ENCODE results near the gene PRG3. TPM values are rescaled to one million over a fixed set of nuclear protein-coding genes. Genes with fewer than 3 reads are reported as not detected.

The PRG3 gene
- total and polyA plus RNA-seq, 4 donors, result 0.55 to 1.1 TPM; not detected in 2

- peaks cover 17% of the 10 kb centered on the region for H3K4me1 ChIP-seq (ENCODE audit: control insufficient read depth, insufficient read depth, low read length)
- 80% methylated on average over 6 of the region's 6 CpGs for WGBS (ENCODE audit: insufficient coverage)
- no peak overlapping the region for H3K27ac ChIP-seq (ENCODE audit: low read depth, low read length)
- H3K27me3 ChIP-seq (ENCODE audit: control insufficient read depth, insufficient read depth, low read length), result no peaks in the 10 kb centered on the region
- no peaks in the 10 kb centered on the region for H3K9me3 ChIP-seq (ENCODE audit: control insufficient read depth, insufficient read depth, low read length)
- no peak for DNase-seq (ENCODE audit: low read depth in 4 of 6, low spot score in 6 of 6)
- no peak overlapping the region for H3K4me3 ChIP-seq (ENCODE audit: low read depth, low read length)
- no peaks in the 10 kb centered on the region for H3K36me3 ChIP-seq (ENCODE audit: control insufficient read depth, insufficient read depth, low read length)
Observed at GRCh38 chr11:57354699-57355098, 26.3 kb downstream of the PRG3 start.

DNA sequence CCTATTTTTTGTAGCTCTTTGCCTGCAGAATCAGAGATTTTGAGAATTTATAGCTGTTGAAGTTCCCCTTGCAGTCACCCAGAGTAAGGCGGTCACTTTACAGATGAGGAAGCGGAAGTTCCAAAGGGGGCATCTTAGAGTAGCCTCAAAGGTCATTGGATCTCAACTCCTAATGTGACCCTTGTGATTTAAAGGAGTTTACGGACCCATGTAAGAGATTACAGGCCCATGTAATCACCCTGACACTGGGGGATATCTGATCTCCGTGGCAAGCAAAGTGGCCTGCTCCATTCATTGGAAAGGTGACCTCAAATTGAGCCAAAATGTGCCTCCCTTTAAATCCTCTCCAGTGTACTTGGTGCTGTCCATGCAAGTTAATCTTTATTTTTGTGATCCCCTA is 27.1 kb downstream of the PRG3 start:
- no peak for DNase-seq (ENCODE audit: low read depth in 4 of 6, low spot score in 6 of 6)
- Histone ChIP-seq H3K9me3 (ENCODE audit: control insufficient read depth, insufficient read depth, low read length) (no peaks in the 10 kb centered on the region), H3K4me1 (ENCODE audit: control insufficient read depth, insufficient read depth, low read length) (peaks cover 12% of the 10 kb centered on the region), H3K36me3 (ENCODE audit: control insufficient read depth, insufficient read depth, low read length) (no peaks in the 10 kb centered on the region), H3K4me3 (ENCODE audit: low read depth, low read length) (no peak overlapping the region), H3K27ac (ENCODE audit: low read depth, low read length) (no peak overlapping the region), H3K27me3 (ENCODE audit: control insufficient read depth, insufficient read depth, low read length) (no peaks in the 10 kb centered on the region)
- WGBS (ENCODE audit: insufficient coverage), result 23% methylated on average over 2 of the region's 4 CpGs

DNA sequence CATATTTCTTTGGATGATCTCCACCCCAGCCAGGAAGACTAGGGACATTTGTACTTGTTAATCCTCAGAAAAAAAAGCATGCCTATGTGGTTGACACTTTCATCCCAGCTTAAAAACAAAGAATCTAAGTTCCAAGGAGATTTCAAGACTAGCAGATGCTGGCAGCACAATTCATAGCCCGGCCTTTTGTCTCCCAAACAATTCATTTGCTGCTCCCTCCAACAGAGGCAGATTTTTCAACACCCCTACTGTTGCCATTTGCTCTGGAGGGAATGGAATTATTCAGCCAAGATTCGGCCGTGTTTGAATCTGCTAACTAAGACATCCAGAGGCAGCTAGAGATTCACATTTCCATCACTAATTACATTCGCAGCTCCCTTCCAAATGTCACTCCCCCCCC is 27.5 kb downstream of the PRG3 start:
- Histone ChIP-seq H3K4me3 (ENCODE audit: low read depth, low read length) (no peak overlapping the region), H3K4me1 (ENCODE audit: control insufficient read depth, insufficient read depth, low read length) (peaks cover 11% of the 10 kb centered on the region), H3K27me3 (ENCODE audit: control insufficient read depth, insufficient read depth, low read length) (no peaks in the 10 kb centered on the region), H3K27ac (ENCODE audit: low read depth, low read length) (no peak overlapping the region), H3K36me3 (ENCODE audit: control insufficient read depth, insufficient read depth, low read length) (no peaks in the 10 kb centered on the region), H3K9me3 (ENCODE audit: control insufficient read depth, insufficient read depth, low read length) (no peaks in the 10 kb centered on the region)
- DNase-seq (ENCODE audit: low read depth in 4 of 6, low spot score in 6 of 6), result peak in 2 of 6 donors; percentile 41 to 72
- WGBS (ENCODE audit: insufficient coverage), result 17% methylated on average over 3 of the region's 4 CpGs

DNA sequence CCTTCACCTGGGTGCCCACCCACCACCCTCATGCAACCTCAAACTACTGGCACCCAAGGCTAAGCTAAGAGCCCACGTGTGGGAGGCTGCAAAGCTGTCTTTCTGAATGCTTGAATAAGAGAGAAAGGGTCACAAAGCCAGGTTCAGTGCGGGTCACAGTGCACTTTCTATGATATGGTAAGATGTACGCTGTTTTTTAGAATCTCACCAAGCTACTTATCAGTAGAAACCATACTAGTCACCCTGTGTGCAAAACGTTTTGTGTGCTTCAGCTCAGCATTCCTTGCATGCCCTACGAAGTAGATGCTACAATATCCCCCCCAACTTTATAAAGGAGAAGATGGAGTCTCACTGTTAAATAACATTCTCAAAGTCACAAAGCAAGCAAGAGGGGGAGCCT is 27.9 kb downstream of the PRG3 start:
- Histone ChIP-seq H3K4me1 (ENCODE audit: control insufficient read depth, insufficient read depth, low read length) (peaks cover 11% of the 10 kb centered on the region), H3K4me3 (ENCODE audit: low read depth, low read length) (no peak overlapping the region), H3K9me3 (ENCODE audit: control insufficient read depth, insufficient read depth, low read length) (no peaks in the 10 kb centered on the region), H3K27ac (ENCODE audit: low read depth, low read length) (no peak overlapping the region), H3K27me3 (ENCODE audit: control insufficient read depth, insufficient read depth, low read length) (no peaks in the 10 kb centered on the region), H3K36me3 (ENCODE audit: control insufficient read depth, insufficient read depth, low read length) (no peaks in the 10 kb centered on the region)
- WGBS (ENCODE audit: insufficient coverage), result no CpG with 5 or more reads among the region's 5 CpGs
- no peak for DNase-seq (ENCODE audit: low read depth in 4 of 6, low spot score in 6 of 6)

- H3K36me3 ChIP-seq (ENCODE audit: control insufficient read depth, insufficient read depth, low read length), result no peaks in the 10 kb centered on the region
- H3K9me3 ChIP-seq (ENCODE audit: control insufficient read depth, insufficient read depth, low read length), result no peaks in the 10 kb centered on the region
- peaks cover 11% of the 10 kb centered on the region for H3K4me1 ChIP-seq (ENCODE audit: control insufficient read depth, insufficient read depth, low read length)
- WGBS (ENCODE audit: insufficient coverage), result 8% methylated on average over 27 of the region's 31 CpGs
- H3K27me3 ChIP-seq (ENCODE audit: control insufficient read depth, insufficient read depth, low read length), result no peaks in the 10 kb centered on the region
- H3K4me3 ChIP-seq (ENCODE audit: low read depth, low read length), result no peak overlapping the region
- no peak overlapping the region for H3K27ac ChIP-seq (ENCODE audit: low read depth, low read length)
- peak in 2 of 6 donors; percentile 70 to 78 for DNase-seq (ENCODE audit: low read depth in 4 of 6, low spot score in 6 of 6)
Observed at GRCh38 chr11:57349491-57350274, 31.3 kb downstream of the PRG3 start.

GRCh38 chr11:57348636-57349313 is 32.2 kb downstream of the PRG3 start:
- Histone ChIP-seq H3K27ac (ENCODE audit: low read depth, low read length) (no peak overlapping the region), H3K27me3 (ENCODE audit: control insufficient read depth, insufficient read depth, low read length) (no peaks in the 10 kb centered on the region), H3K4me1 (ENCODE audit: control insufficient read depth, insufficient read depth, low read length) (peaks cover 11% of the 10 kb centered on the region), H3K4me3 (ENCODE audit: low read depth, low read length) (no peak overlapping the region), H3K36me3 (ENCODE audit: control insufficient read depth, insufficient read depth, low read length) (no peaks in the 10 kb centered on the region), H3K9me3 (ENCODE audit: control insufficient read depth, insufficient read depth, low read length) (no peaks in the 10 kb centered on the region)
- 91% methylated on average over 12 of the region's 14 CpGs for WGBS (ENCODE audit: insufficient coverage)
- DNase-seq (ENCODE audit: low read depth in 4 of 6, low spot score in 6 of 6), result no peak

GRCh38 chr11:57348052-57348451 is 32.9 kb downstream of the PRG3 start:
- 52% methylated on average over 5 of the region's 7 CpGs for WGBS (ENCODE audit: insufficient coverage)
- H3K36me3 ChIP-seq (ENCODE audit: control insufficient read depth, insufficient read depth, low read length), result no peaks in the 10 kb centered on the region
- H3K9me3 ChIP-seq (ENCODE audit: control insufficient read depth, insufficient read depth, low read length), result no peaks in the 10 kb centered on the region
- H3K27ac ChIP-seq (ENCODE audit: low read depth, low read length), result no peak overlapping the region
- peaks cover 11% of the 10 kb centered on the region for H3K4me1 ChIP-seq (ENCODE audit: control insufficient read depth, insufficient read depth, low read length)
- no peak for DNase-seq (ENCODE audit: low read depth in 4 of 6, low spot score in 6 of 6)
- H3K4me3 ChIP-seq (ENCODE audit: low read depth, low read length), result no peak overlapping the region
- no peaks in the 10 kb centered on the region for H3K27me3 ChIP-seq (ENCODE audit: control insufficient read depth, insufficient read depth, low read length)

DNA sequence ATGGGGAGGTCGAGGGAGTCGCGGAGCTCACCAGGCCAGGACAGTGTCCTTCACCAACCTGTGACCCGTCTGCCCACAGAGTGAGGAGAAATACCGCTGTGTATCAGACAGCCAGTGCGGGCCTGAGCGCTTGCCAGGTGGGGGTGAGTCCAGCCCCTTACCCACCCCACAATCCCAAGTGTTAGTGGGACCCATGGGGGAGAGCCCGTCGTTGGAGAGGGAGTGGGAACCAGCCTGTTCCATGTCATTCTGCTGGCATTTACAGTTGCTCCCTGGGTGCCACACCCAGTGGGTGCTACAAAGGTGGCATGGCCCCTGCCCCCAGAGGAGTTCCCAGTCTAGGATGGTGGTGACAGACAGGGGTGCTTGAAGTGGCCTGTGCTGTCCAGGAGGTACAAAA is 33.6 kb downstream of the PRG3 start:
- H3K27ac ChIP-seq (ENCODE audit: low read depth, low read length), result no peak overlapping the region
- WGBS (ENCODE audit: insufficient coverage), result 100% methylated on average over 4 of the region's 9 CpGs
- no peaks in the 10 kb centered on the region for H3K36me3 ChIP-seq (ENCODE audit: control insufficient read depth, insufficient read depth, low read length)
- H3K9me3 ChIP-seq (ENCODE audit: control insufficient read depth, insufficient read depth, low read length), result no peaks in the 10 kb centered on the region
- DNase-seq (ENCODE audit: low read depth in 4 of 6, low spot score in 6 of 6), result no peak
- H3K4me1 ChIP-seq (ENCODE audit: control insufficient read depth, insufficient read depth, low read length), result peaks cover 8% of the 10 kb centered on the region
- H3K4me3 ChIP-seq (ENCODE audit: low read depth, low read length), result no peak overlapping the region
- H3K27me3 ChIP-seq (ENCODE audit: control insufficient read depth, insufficient read depth, low read length), result no peaks in the 10 kb centered on the region

- peak in 3 of 6 donors; percentile 63 to 95 (median 90) for DNase-seq (ENCODE audit: low read depth in 4 of 6, low spot score in 6 of 6)
- Histone ChIP-seq H3K36me3 (ENCODE audit: control insufficient read depth, insufficient read depth, low read length) (no peaks in the 10 kb centered on the region), H3K27me3 (ENCODE audit: control insufficient read depth, insufficient read depth, low read length) (no peaks in the 10 kb centered on the region), H3K4me1 (ENCODE audit: control insufficient read depth, insufficient read depth, low read length) (peaks cover 8% of the 10 kb centered on the region), H3K9me3 (ENCODE audit: control insufficient read depth, insufficient read depth, low read length) (no peaks in the 10 kb centered on the region), H3K27ac (ENCODE audit: low read depth, low read length) (no peak overlapping the region), H3K4me3 (ENCODE audit: low read depth, low read length) (no peak overlapping the region)
- WGBS (ENCODE audit: insufficient coverage), result 21% methylated on average over 6 of the region's 11 CpGs
Observed at GRCh38 chr11:57345555-57346211, 35.3 kb downstream of the PRG3 start.

All from spinal cord (tissue), 10 donors.